GM19193 (cell line): ENCODE data around the gene VSNL1.

Experiments used
- POLR2A ChIP-seq: IDR thresholded peaks from 4 replicates; pipeline ENCODE4 v1.6.1; 2011; ENCODE audit not compliant: insufficient read depth, insufficient read length; ENCODE audit errors: extremely low read depth

Gene VSNL1

GRCh38 chr2:17558878-17559277, 18.4 kb downstream of the VSNL1 start:
- no peak for TF ChIP-seq POLR2A

- TF ChIP-seq POLR2A = no peak
Measured at GRCh38 chr2:17571681-17572080, 31.2 kb downstream of the VSNL1 start.

- no peak for TF ChIP-seq POLR2A
Measured at GRCh38 chr2:17573085-17573803, 32.7 kb downstream of the VSNL1 start.

- no peak for TF ChIP-seq POLR2A
Measured at GRCh38 chr2:17573804-17574175, 33.3 kb downstream of the VSNL1 start.

GRCh38 chr2:17574406-17575073, 34.0 kb downstream of the VSNL1 start:
- TF ChIP-seq POLR2A = no peak

GRCh38 chr2:17576802-17577201, 36.3 kb downstream of the VSNL1 start:
- no peak for TF ChIP-seq POLR2A

- TF ChIP-seq POLR2A = no peak
Measured at GRCh38 chr2:17578466-17578928, 38.0 kb downstream of the VSNL1 start.

- TF ChIP-seq POLR2A = no peak
Measured at GRCh38 chr2:17579605-17580318, 39.3 kb downstream of the VSNL1 start.

- TF ChIP-seq POLR2A = no peak
Measured at GRCh38 chr2:17580319-17580715, 39.8 kb downstream of the VSNL1 start.

GRCh38 chr2:17581831-17582230, 41.3 kb downstream of the VSNL1 start:
- TF ChIP-seq POLR2A = no peak

GRCh38 chr2:17583166-17583565, 42.7 kb downstream of the VSNL1 start:
- TF ChIP-seq POLR2A = no peak

- no peak for TF ChIP-seq POLR2A
Measured at GRCh38 chr2:17583646-17584045, 43.1 kb downstream of the VSNL1 start.

GRCh38 chr2:17584689-17585088, 44.2 kb downstream of the VSNL1 start:
- no peak for TF ChIP-seq POLR2A

- no peak for TF ChIP-seq POLR2A
Measured at GRCh38 chr2:17587469-17587868, 47.0 kb downstream of the VSNL1 start.

- no peak for TF ChIP-seq POLR2A
Measured at GRCh38 chr2:17588031-17588430, 47.5 kb downstream of the VSNL1 start.
